HG02970 (cell line): ENCODE measurements around the gene PHAX.
"Not testable (repeated sequence)": the region's sequence is repeated elsewhere in the genome, so short reads cannot be mapped to it uniquely, and the experiment has no call there.

ENCODE experiments used
- ATAC-seq: cut with Tn5 transposase; IDR thresholded peaks from one replicate; pipeline ENCODE4 v1.9.1; 2021; ENCODE audit warnings: mild to moderate bottlenecking, moderate library complexity, moderate number of reproducible peaks; ENCODE audit not compliant: unreplicated experiment, low FRiP score

PHAX gene

DNA sequence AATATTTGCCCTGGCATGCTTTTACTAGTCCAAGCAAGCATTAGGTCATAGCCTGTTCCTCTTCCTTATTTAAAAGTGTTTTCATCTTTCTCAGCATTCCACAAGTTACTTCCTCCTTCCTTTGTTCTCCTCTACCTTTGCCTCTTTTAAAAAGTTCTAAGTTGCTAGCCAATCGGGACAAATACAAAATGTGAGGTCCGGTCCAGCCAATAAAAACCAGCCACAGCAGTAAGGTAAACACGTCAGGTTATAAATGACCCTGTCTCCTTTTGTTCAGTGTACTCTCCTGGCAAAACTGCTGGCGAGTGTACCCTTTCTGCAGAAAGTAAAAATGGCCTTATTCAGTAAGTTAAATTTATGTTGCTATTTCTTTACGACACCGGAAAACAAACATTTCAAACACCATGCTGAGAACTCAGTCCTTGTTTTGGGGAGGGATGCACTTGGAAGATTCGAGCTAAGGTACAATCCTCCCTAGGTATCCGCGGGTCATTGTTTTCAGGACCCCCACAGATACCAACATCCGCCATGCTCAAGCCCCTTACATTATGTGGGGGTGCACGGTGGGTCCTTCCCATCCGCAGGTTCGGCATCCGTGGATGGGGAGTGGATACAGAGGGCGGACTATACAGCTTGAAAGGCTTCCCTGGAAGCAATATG, 646 bp upstream of the PHAX start:
- ATAC-seq, result not testable (repeated sequence)

DNA sequence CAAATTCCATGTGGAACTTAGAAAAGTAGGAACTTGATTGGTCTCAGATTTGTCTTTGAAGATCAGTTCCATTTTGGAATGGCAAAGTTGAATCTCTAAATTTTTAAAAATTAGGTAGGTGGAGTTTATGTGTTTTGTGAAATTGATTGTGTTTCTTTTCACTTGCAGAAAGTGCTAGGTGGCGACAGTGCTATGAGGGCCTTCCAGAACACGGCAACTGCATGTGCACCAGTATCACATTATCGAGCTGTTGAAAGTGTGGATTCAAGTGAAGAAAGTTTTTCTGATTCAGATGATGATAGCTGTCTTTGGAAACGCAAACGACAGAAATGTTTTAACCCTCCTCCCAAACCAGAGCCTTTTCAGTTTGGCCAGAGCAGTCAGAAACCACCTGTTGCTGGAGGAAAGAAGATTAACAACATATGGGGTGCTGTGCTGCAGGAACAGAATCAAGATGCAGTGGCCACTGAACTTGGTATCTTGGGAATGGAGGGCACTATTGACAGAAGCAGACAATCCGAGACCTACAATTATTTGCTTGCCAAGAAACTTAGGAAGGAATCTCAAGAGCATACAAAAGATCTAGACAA, 2.8 kb downstream of the PHAX start:
- no peak for ATAC-seq

DNA sequence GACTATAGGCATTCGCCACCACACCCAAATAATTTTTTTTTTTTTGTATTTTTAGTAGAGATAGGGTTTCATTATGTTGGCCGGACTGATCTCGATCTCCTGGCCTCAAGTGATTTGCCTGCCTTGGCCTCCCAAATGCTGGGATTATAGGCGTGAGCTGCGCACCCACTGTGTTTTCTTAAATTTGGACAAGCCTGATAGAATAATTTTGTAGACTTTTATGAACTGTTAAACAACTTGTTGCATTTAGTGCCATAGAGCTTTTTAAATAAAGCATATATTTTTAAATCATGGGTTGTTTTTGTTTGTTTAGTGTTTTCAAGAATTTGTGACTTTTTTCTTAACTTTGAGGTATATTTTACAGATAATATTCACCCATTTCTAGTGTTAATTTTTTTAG, 4.8 kb downstream of the PHAX start:
- no peak for ATAC-seq

DNA sequence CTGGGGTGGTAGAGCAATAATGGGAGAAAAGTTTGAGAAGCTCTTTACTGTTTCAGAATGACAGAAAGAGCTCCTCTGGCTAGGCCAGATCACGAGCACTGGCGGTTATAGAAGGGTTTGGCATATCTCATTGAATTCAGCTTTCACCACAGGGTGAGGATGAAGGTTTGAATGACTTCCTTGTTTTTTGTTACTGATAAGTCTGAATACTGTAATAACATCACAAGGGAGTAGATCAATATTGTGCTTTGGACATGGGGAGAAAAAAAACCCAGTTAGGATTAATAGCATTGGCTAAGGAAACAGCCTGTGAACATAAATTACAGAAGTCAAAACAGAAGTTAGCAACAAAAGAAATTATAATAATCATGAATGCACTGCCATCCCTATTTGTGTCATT, 9.4 kb downstream of the PHAX start:
- no peak for ATAC-seq

DNA sequence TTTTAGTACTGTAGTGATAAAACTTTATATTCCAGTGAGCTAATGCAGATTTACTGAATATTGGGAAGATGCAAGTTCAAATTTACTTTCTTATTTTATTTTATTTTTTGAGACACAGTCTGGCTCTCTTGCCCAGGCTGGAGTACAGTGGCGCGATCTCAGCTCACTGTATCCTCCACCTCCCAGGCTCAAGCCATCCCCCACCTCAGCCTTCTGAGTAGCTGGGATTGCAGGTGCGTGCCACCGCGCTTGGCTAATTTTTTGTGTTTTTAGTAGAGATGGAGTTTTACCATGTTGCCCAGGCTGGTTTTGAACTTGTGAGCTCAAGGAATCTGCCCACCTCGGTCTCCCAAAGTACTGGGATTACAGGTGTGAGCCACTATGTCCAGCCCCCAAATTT, 9.9 kb downstream of the PHAX start:
- ATAC-seq, result no peak

DNA sequence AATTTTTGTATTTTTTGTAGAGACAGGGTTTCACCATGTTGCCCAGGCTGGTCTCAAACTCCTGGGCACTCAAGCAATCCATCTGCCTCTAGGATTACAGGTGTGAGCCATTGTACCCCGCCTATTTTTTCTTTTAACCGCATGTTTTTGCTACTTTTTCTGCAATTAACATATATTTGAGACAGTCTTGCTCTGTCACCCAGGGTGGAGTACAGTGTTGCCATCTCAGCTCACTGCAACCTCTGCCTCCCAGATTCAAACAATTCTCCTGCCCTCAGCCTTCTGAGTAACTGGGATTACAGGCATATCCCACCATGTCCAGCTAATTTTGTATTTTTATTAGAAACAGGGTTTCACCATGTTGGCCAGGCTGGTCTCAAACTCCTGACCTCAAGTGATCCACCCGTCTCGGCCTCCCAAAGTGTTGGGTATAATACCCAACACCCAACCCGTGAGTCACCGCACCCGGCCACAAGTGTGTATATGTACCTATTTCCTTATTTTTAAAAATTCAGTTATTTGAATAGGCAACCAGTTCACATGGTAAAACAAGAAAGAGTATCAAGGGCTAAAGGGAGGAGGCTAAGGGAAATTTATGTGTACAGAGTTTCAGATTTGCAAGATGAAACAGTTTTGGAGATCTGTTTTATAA, 13.3 kb downstream of the PHAX start:
- ATAC-seq, result no peak

DNA sequence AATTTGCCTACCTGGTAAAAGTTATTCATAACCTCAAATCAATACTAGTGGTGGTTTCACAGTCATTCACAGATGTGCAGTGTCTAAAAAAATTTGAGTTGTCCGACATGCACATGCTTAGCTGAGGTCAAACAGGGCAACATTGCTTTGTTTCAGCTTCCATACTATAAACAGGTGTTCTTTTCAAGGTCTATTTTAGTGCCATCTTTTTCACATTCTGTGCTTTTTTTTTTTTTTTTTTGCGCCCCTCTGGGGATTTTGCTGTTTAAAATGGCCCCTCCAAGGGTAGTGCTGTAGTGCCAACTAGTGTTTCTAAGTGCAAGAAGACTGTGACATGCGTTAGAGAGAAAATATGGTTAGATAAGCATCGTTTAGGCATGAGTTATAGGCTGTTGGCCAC, 14.5 kb downstream of the PHAX start:
- ATAC-seq, result peak; percentile 92

DNA sequence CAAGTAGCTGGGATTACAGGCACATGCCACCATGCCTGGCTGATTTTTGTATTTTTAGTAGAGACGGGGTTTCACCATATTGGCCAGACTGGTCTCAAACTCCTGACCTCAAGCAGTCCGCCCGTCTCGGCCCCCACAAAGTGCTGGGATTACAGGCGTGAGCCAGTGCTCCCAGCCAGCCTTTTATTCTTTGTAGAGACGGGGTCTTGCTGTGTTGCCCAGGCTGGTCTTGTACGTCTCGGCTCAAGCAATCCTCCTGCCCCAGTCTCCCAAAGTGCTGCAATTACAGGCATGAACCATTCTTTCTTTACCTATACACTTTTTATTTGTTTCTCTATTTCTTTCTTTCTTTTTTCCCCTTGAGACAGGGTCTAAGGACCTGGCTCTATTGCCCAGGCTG, 16.9 kb downstream of the PHAX start:
- not testable (repeated sequence) for ATAC-seq

DNA sequence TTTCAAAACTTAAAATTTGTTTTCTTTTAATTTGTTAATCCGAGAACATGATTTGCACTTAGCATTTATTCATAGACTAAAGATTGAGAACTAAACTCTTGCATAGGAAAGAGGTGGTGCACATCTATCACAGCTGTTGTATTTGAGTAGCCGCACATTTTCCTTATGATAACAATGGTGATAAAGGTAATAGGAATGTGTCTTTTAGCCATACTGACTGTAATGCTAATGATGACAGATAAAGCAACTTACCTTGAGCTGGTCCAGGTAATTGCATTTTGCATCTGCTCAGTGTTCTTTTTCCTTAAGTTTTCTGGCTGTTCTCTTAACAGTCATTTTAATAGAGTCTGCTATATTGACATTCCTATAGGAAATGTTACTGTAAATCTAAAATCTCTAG, 19.0 kb downstream of the PHAX start:
- no peak for ATAC-seq

DNA sequence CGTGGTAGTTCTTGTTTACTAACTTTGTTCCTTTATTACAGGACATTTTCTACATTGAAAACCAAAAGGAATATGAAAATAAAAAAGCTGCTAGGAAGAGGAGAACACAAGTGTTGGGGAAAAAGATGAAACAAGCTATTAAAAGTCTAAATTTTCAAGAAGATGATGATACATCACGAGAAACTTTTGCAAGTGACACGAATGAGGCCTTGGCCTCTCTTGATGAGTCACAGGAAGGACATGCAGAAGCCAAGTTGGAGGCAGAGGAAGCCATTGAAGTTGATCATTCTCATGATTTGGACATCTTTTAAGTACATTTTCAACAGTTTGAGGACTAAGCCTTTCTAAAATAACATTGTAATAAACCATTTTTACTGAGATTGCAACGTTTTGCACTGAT, 23.8 kb downstream of the PHAX start:
- ATAC-seq, result no peak

DNA sequence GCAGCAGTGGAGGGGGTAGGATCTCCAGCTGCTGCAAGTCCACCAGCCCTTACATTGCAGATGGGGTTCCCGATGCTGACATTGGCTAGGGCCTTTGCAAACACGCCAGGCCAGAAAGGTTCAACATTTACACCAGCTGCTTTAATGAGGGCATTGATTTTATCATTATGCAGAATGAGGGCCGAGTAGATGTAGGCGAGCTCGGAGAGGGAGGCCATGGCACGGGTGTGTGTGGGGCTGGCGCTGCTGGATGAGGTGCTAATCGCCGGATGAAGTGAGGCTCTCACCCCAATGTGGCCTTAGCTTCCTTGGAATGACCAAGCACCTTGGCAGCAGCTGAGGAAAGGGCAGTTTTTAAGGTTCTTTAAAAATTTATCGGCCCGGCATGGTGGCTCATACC, 27.4 kb downstream of the PHAX start:
- no peak for ATAC-seq

DNA sequence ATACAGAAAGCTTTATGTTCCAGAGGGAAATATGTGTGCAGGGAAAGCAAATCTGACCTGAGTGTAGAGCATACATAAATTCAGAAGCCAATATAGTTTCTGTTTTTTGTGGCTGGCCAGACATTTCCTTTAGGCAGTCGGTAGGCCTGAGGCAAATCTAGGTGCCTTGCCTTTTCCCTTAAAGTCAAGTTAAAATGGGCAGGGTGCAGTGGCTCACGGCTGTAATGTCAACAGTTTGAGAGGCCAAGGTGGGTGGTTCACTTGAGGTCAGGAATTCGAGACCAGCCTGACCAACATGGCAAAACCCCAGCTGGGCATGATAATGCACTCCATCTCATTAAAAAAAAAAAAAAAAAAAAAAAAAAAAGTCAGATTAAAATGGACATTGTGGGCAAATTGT, 31.2 kb downstream of the PHAX start:
- no peak for ATAC-seq

DNA sequence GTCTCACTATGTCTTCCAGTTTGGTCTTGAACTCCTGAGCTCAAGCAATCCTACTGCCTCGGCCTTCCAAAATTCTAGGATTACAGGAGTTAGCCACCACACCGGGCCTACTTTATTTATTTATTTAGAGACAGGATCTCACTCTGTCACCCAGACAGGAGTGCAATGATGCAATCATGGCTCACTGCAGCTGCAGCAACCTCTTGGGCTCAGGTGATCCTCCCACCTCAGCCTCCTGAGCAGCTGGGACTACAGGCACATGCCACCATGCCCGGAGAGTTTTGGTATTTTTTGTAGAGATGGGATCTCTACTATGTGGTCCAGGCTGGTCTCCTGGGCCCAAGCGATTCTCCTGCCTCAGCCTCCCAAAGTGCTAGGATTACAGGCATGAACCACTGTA, 32.8 kb downstream of the PHAX start:
- ATAC-seq, result no peak

DNA sequence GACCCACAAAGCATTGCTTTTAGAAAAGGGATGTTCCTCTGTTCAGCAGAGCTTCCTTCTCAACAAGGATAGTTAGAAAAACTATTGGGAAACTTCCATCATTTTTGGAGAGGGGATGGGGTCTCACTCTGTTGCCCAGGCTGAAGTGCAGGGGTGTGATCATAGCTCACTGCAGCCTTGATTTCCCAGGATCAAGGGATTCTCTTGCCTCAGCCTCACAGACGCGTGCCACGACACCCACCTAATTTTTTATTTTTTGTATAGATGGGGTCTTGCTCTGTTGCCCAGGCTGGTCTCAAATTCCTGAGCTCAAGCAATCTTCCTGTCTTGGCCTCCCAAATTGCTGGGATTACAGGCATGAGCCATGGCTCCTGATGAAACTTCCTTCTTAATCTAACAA, 34.8 kb downstream of the PHAX start:
- ATAC-seq, result no peak

DNA sequence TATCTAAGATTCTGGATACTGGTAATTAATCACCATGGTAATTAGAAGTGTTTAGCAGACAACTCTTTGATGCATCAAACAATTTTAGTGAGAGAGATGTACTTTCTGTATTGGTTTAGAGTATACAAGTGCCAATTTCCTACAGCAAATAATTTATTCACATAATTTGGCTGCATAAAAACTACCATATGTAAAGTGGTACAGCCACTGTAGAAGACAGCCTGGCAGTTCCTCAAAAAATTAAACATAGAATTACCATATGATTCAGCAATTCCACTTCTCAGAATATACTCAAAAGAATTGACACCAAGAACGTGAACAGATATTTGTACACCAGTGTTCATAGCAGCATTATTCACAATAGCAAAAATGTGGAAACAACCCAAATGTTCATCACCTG, 36.2 kb downstream of the PHAX start:
- ATAC-seq, result no peak

DNA sequence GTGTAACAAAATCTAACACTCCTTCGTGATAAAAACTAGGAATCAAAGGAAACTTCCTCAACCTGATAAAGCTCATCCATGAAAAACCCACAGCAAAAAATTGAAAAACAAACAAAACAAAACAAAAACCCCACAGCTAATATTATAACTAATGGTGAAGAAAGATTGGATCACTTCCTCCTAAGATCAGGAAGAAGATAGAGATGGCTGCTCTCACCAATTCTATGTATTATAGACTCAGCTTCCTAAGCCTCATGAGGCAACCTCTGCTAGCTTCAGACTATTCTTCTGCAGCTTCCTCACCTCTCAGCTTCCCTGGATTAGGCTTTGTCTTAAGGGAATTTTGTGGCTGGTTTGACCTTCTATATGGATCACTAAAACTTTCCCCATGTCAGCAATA, 40.1 kb downstream of the PHAX start:
- ATAC-seq, result no peak

DNA sequence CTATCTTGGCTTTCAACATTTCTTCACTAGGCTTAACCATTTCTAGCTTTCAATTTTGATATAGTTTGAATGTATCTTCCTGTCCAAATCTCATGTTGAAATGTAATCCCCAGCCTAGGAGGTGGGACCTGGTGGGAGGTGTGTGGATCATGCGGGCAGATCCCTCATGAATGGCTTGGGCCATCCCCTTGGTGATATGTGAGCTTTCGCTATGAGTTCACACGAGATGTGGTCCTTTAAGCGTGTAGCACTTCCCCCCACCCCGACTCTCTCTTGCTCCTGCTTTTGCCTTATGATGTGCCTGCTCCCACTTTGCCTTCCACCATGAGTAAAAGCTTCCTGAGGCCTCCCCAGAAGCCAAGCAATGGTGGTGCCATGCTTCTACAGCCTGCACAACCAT, 40.6 kb downstream of the PHAX start:
- ATAC-seq, result no peak

DNA sequence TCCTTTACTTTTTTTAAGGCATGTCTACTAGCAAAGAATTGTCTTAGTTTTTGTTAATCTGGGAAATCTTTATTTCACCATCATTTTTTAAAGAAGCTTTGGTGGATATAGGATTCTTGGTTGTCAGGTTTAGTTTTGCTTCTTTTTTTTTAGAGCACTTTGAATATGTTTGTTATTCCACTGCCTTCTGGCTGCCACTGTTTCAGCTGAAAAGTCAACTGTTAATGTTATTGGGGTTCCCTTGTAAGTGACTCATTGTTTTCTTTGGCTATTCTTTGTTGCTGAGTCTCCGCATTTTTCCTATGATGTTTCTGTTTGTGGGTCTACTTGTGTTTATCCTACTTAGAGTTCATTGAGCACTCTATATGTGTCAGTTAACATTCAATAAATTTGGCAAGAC, 44.4 kb downstream of the PHAX start:
- no peak for ATAC-seq

DNA sequence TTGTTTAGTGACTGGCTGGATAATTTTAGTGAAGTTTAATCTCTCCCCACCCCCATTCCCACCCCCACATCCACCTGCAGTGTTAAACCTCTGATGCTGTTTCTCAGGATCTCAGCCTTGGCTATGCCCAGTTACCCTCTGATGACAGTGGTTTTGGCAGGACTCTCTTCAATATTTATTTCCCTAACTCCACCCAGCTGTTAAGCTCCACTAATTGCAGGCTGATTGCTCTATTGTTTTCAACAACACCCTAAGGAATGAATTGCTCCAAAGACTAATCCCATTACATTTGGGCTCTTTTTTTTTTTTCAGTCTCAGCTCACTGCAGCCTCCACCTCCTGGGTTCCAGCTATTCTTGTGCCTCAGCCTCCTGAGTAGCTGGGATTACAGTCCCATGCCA, 46.3 kb downstream of the PHAX start:
- no peak for ATAC-seq

DNA sequence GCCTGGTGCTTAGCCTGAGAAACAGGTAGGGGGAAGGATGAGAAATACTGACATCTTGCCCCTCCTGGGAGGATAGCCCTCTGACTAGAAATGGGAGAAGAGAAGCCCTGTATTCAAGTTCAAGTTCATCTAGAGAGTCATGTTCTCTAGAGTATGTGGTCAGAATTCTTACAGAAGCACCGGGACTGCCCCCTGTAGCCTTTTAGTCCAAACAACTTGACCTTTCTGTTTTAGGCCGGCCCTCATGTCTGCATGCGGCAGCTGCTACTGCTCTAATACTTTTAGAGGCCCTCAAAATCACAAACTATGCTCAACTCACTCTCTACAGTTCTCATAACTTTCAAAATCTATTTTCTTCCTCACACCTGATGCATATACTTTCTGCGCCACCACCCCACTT, 47.7 kb downstream of the PHAX start:
- ATAC-seq, result no peak

DNA sequence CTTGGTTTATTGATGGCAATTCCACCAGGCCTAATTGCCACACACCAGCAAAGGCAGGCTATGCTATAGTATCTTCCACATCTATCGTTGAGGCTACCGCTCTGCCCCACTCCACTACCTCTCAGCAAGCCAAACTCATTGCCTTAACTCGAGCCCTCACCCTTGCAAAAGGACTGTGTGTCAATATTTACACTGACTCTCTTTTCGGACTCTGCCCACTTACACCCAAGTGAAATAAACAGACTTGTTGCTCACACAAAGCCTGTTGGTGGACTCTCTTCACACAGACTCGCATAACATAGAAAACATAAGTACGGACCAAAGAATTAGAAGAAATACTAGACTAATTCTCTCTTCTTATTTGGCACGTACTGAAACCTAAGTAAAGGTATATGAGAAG, 48.3 kb downstream of the PHAX start:
- ATAC-seq, result not testable (repeated sequence)

DNA sequence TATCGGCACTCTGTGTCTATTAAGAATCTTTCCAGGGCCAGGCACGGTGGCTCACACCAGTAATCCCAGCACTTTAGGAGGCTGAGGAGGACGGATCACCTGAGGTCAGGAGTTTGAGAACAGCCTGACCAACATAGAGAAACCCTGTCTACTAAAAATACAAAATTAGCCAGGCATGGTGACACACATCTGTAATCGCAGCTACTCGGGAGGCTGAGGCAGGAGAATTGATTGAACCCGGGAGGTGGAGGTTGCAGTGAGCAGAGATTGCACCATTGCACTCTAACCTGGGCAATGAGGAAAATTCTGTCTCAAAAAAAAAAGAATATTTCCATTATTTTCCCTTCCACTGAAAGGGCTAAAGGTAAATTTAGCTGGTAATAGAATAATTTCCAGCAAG, 49.0 kb downstream of the PHAX start:
- not testable (repeated sequence) for ATAC-seq
